ENCODE data around the gene SECISBP2L.

SECISBP2L gene

GRCh38 chr15:49046220-49047102 lies at the start of gene SECISBP2L:
Gene SECISBP2L, minus strand, starts transcription at chr15:49046446. Its CDS starts 147 bp downstream, at chr15:49046299.
- peaks cover 4% of the 10 kb centered on the region; the same call in 1 of the 2 replicates for H4K20me1 ChIP-seq (ENCODE audit: low read depth, low read length)
- H3K9me2 ChIP-seq (replicated peaks; ENCODE audit: insufficient read depth, low read length) = no peaks in the 10 kb centered on the region
- peak within 1 kb of the TSS; percentile 72 for H3K9ac ChIP-seq (ENCODE audit: low read length)
- H3K79me2 ChIP-seq (ENCODE audit: insufficient read depth, low read length) = no peaks in the 10 kb centered on the region
- no peak within 1 kb of the TSS for H3K27ac ChIP-seq (ENCODE audit: low read depth, low read length)
- H3F3A ChIP-seq (ENCODE audit: insufficient read depth) = peaks cover 16% of the 10 kb centered on the region
- H3K9me3 ChIP-seq (ENCODE audit: insufficient read depth, low read length) = no peaks in the 10 kb centered on the region
- H3K36me3 ChIP-seq (ENCODE audit: low read length) = no peaks in the 10 kb centered on the region
- H3K4me2 ChIP-seq (ENCODE audit: low read depth, low read length, poor library complexity, severe bottlenecking) = peak within 1 kb of the TSS; percentile 75
- peak within 1 kb of the TSS; percentile 86 for H3K4me3 ChIP-seq (ENCODE audit: insufficient read depth, low read length, poor library complexity, severe bottlenecking)
- peak within 1 kb of the TSS; percentile 71 for H2AFZ ChIP-seq (ENCODE audit: low read depth, low read length, severe bottlenecking)
- TF ChIP-seq EZH2phosphoT487 (conservative IDR thresholded peaks at IDR 0.05; ENCODE audit: low read length) = no peak
- no peaks in the 10 kb centered on the region for H3K27me3 ChIP-seq (ENCODE audit: low read length)

- Histone ChIP-seq H3F3A (ENCODE audit: insufficient read depth) (no peaks in the 10 kb centered on the region), H3K9me3 (ENCODE audit: insufficient read depth, low read length) (no peaks in the 10 kb centered on the region), H3K79me2 (ENCODE audit: insufficient read depth, low read length) (no peaks in the 10 kb centered on the region), H3K4me2 (ENCODE audit: low read depth, low read length, poor library complexity, severe bottlenecking) (no peak overlapping the region), H3K27ac (ENCODE audit: low read depth, low read length) (no peak overlapping the region), H4K20me1 (ENCODE audit: low read depth, low read length) (no peaks in the 10 kb centered on the region), H3K9ac (ENCODE audit: low read length) (no peak overlapping the region), H2AFZ (ENCODE audit: low read depth, low read length, severe bottlenecking) (no peak overlapping the region), H3K27me3 (ENCODE audit: low read length) (no peaks in the 10 kb centered on the region), H3K36me3 (ENCODE audit: low read length) (no peaks in the 10 kb centered on the region), H3K4me3 (ENCODE audit: insufficient read depth, low read length, poor library complexity, severe bottlenecking) (no peak overlapping the region), H3K9me2 (replicated peaks; ENCODE audit: insufficient read depth, low read length) (no peaks in the 10 kb centered on the region)
- TF ChIP-seq EZH2phosphoT487 (conservative IDR thresholded peaks at IDR 0.05; ENCODE audit: low read length) (no peak), CTCF (IDR thresholded peaks at IDR 0.05; ENCODE audit: insufficient read depth, low read length, poor library complexity, severe bottlenecking) (no peak)
Measured at GRCh38 chr15:49094923-49095322, 48.7 kb upstream of the SECISBP2L start.

- no peaks in the 10 kb centered on the region for H3K79me2 ChIP-seq (ENCODE audit: insufficient read depth, low read length)
- H4K20me1 ChIP-seq (ENCODE audit: low read depth, low read length) = no peaks in the 10 kb centered on the region
- H3K4me2 ChIP-seq (ENCODE audit: low read depth, low read length, poor library complexity, severe bottlenecking) = no peak overlapping the region
- H3K9ac ChIP-seq (ENCODE audit: low read length) = no peak overlapping the region
- H3K9me3 ChIP-seq (ENCODE audit: insufficient read depth, low read length) = no peaks in the 10 kb centered on the region
- H3F3A ChIP-seq (ENCODE audit: insufficient read depth) = no peaks in the 10 kb centered on the region
- no peak for TF ChIP-seq EZH2phosphoT487 (conservative IDR thresholded peaks at IDR 0.05; ENCODE audit: low read length)
- TF ChIP-seq CTCF (IDR thresholded peaks at IDR 0.05; ENCODE audit: insufficient read depth, low read length, poor library complexity, severe bottlenecking) = no peak
- no peaks in the 10 kb centered on the region for H3K9me2 ChIP-seq (replicated peaks; ENCODE audit: insufficient read depth, low read length)
- no peak overlapping the region for H2AFZ ChIP-seq (ENCODE audit: low read depth, low read length, severe bottlenecking)
- H3K36me3 ChIP-seq (ENCODE audit: low read length) = no peaks in the 10 kb centered on the region
- H3K4me3 ChIP-seq (ENCODE audit: insufficient read depth, low read length, poor library complexity, severe bottlenecking) = no peak overlapping the region
- H3K27ac ChIP-seq (ENCODE audit: low read depth, low read length) = no peak overlapping the region
- H3K27me3 ChIP-seq (ENCODE audit: low read length) = no peaks in the 10 kb centered on the region
Measured at GRCh38 chr15:49093252-49094105, 47.2 kb upstream of the SECISBP2L start.
